H1 (cell line): ENCODE data around the gene PGAM5. TPM values are rescaled to one million over a fixed set of nuclear protein-coding genes. Genes with fewer than 3 reads are reported as not detected.

Experiments used
- ASH2L ChIP-seq: fragments of 200-600, 300-600 bp; sonication (generic); IDR thresholded peaks from one replicate; pipeline ENCODE4 v1.7.1; 2017; ENCODE audit warnings: low read length
- CBX8 ChIP-seq: fragments of 300-800, 300-1000 bp; sonication (generic); IDR thresholded peaks from 2 replicates; pipeline ENCODE4 v1.7.1; 2016; ENCODE audit warnings: low read depth, low read length, borderline replicate concordance
- CEBPB ChIP-seq: IDR thresholded peaks from 2 replicates; pipeline ENCODE4 v1.6.1; 2012; ENCODE audit warnings: low read depth, low read length
- CTBP2 ChIP-seq: IDR thresholded peaks from 2 replicates; pipeline ENCODE4 v1.7.0; 2011; ENCODE audit warnings: borderline replicate concordance, mild to moderate bottlenecking, moderate library complexity, mixed read lengths, low read length; ENCODE audit not compliant: insufficient read depth, insufficient read length
- E2F6 ChIP-seq: IDR thresholded peaks from 2 replicates; pipeline ENCODE4 v1.6.1; 2012; ENCODE audit warnings: inconsistent platforms
- EZH2 ChIP-seq: fragments of 200-600 bp; sonication (generic); IDR thresholded peaks from 2 replicates; pipeline ENCODE4 v1.7.1; 2012; ENCODE audit warnings: low read depth, mild to moderate bottlenecking, moderate library complexity, low read length, inconsistent platforms; ENCODE audit not compliant: severe bottlenecking
- GABPA ChIP-seq: IDR thresholded peaks from 2 replicates; pipeline ENCODE4 v1.6.1; 2011; ENCODE audit warnings: mild to moderate bottlenecking, low read length, moderate library complexity, borderline replicate concordance; ENCODE audit not compliant: insufficient read depth
- HDAC2 ChIP-seq, 2 experiments: fragments of 300-600 bp in 1 of 2; sonication (generic) in 1 of 2; IDR thresholded peaks; 2 replicates each; pipeline ENCODE4 v1.6.1; 2011 to 2012; ENCODE audit warnings: low read depth in 2 of 2, low read length in 2 of 2, mild to moderate bottlenecking in 2 of 2, moderate library complexity in 2 of 2, borderline replicate concordance in 1 of 2, inconsistent platforms in 1 of 2
- MAFK ChIP-seq: IDR thresholded peaks from 2 replicates; pipeline ENCODE4 v1.6.1; 2012; ENCODE audit warnings: low read depth, mild to moderate bottlenecking, improper control_type of control experiment, low read length
- NANOG ChIP-seq: IDR thresholded peaks from 2 replicates; pipeline ENCODE4 v1.6.1; 2011; ENCODE audit warnings: low read length, low read depth, mild to moderate bottlenecking, inconsistent platforms; ENCODE audit not compliant: insufficient read depth, poor library complexity, severe bottlenecking
- POLR2A ChIP-seq, 2 experiments: IDR thresholded peaks; 1 replicate in 1 of 2; 2 replicates in 1 of 2; pipeline ENCODE4 v1.6.1; 2011; ENCODE audit warnings: low read depth in 2 of 2, low read length in 2 of 2, mild to moderate bottlenecking in 2 of 2; ENCODE audit errors: control extremely low read depth in 1 of 2
- POU5F1 ChIP-seq: IDR thresholded peaks from 2 replicates; pipeline ENCODE4 v1.6.1; 2011; ENCODE audit warnings: low read depth, mild to moderate bottlenecking, low read length, moderate library complexity
- RBBP5 ChIP-seq: IDR thresholded peaks from 2 replicates; pipeline ENCODE4 v1.7.1; 2012; ENCODE audit warnings: low read depth, mild to moderate bottlenecking, inconsistent platforms, low read length, moderate library complexity, borderline replicate concordance
- RXRA ChIP-seq: IDR thresholded peaks from 2 replicates; pipeline ENCODE4 v1.6.1; 2011; ENCODE audit warnings: low read depth, mild to moderate bottlenecking, low read length, moderate library complexity; ENCODE audit not compliant: insufficient read depth
- SAP30 ChIP-seq: fragments of 300-600 bp; sonication (generic); IDR thresholded peaks from 2 replicates; pipeline ENCODE4 v1.7.1; 2012; ENCODE audit warnings: low read length, moderate library complexity, mild to moderate bottlenecking, inconsistent platforms; ENCODE audit not compliant: insufficient read depth, insufficient replicate concordance
- SIN3A ChIP-seq, 2 experiments: IDR thresholded peaks in 1 of 2; conservative IDR thresholded peaks in 1 of 2; 2 replicates each; pipeline ENCODE4 v1.6.1; 2011 to 2012; ENCODE audit warnings: low read length in 2 of 2, improper control_type of control experiment in 1 of 2, low read depth in 1 of 2, mild to moderate bottlenecking in 1 of 2
- SIRT6 ChIP-seq: IDR thresholded peaks from one replicate; pipeline ENCODE4 v1.7.1; 2012; ENCODE audit warnings: low read length, inconsistent platforms
- SP1 ChIP-seq: IDR thresholded peaks from 2 replicates; pipeline ENCODE4 v1.6.1; 2011; ENCODE audit warnings: low read depth, low read length
- SUZ12 ChIP-seq: fragments of 200-600 bp; sonication (generic); IDR thresholded peaks from 2 replicates; pipeline ENCODE4 v1.6.1; 2012; ENCODE audit warnings: mild to moderate bottlenecking, inconsistent platforms, low read length, moderate library complexity, mixed read lengths
- TBP ChIP-seq: IDR thresholded peaks from 2 replicates; pipeline ENCODE4 v1.6.1; 2011; ENCODE audit warnings: low read depth, low read length, improper control_type of control experiment
- TCF12 ChIP-seq: IDR thresholded peaks from 2 replicates; pipeline ENCODE4 v1.6.1; 2011; ENCODE audit warnings: low read depth, mild to moderate bottlenecking, low read length
- polyA plus RNA-seq, 7 experiments: library from polyadenylated mRNA; depleted of rRNA in 3 of 7; stranded (reverse) in 5 of 7; unstranded in 2 of 7; fragments of >200 nt in 5 of 7; fragments of 200-250 nt in 2 of 7; gene quantifications; 1 replicate in 5 of 7; 2 replicates in 1 of 7; 4 replicates in 1 of 7; pipeline versions ENCODE4 v1.2.1 to v1.2.3, GENCODE V29; 2011 to 2013; ENCODE audit warnings: missing spikeins in 2 of 7, mixed read lengths in 2 of 7
- total RNA-seq: library from RNA; stranded (reverse); fragmentation: NEBNext Ultra II Directional; extraction: Animal tissue kit (Norgen Biotek cat#: 25700); gene quantifications from 2 replicates; pipeline ENCODE4 v1.2.1, GENCODE V29; 2021
- TF ChIP-seq, protein P1 (sequence below): IDR thresholded peaks from 2 replicates; pipeline ENCODE4 v1.6.1; 2011; ENCODE audit warnings: low read depth, mild to moderate bottlenecking, low read length; ENCODE audit not compliant: insufficient read depth

PGAM5 gene
- total and polyA plus RNA-seq, 2 of the 8 experiments (the other 6 are each of a cell fraction or from before 2014, with no cell fraction given): 66.4 to 84.0 TPM

DNA sequence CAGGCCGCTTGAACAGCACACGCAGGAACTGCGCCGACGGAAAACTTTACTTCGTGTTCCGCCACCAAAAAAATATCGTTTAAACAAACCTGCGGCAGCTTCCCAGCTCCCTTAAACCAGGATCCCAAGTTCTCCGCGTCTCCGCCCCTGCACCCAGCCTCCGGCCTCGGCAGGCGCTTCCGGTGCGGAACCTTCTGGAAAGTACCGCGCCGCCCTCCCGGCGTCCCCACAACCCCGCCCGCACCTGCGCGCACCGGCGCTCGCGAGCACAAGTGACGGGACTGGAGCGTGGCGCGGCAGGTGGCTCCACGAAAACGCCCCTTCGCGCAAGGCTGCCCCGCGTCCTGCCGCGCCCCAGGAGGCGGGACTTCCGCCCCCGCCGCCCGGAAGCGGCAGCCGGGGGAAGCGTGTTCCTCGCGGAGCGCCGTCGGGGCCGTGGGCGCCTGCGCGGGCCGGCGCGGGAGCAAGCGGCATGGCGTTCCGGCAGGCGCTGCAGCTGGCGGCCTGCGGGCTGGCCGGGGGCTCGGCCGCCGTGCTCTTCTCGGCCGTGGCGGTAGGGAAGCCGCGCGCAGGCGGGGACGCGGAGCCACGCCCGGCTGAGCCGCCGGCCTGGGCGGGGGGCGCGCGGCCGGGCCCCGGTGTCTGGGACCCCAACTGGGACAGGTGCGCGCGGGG lies at the start of gene PGAM5 (continued):
- TF ChIP-seq CBX8 (no peak), TBP (0 out of 2 replicates have a peak, but pooled peaks have one; percentile 10), SIRT6 (no peak), MAFK (no peak), RBBP5 (peak; percentile 88; the same call in 1 of the 2 replicates), RXRA (no peak), SAP30 (peak; percentile 73), E2F6 (peak; percentile 67), GABPA (peak; percentile 90), CTBP2 (no peak), EZH2 (no peak), SP1 (no peak), SUZ12 (peak; percentile 72; the same call in 1 of the 2 replicates), POLR2A (IDR thresholded peaks at IDR 0.05; ENCODE audit: control extremely low read depth in 1 of 2, low read depth in 2 of 2, low read length in 2 of 2) (peak in 1 of 2 experiments; percentile 44; a peak in 1 of 3 replicates), TCF12 (no peak), SIN3A (conservative IDR thresholded peaks at IDR 0.05 in 1 of 2, IDR thresholded peaks at IDR 0.05 in 1 of 2; ENCODE audit: low read depth in 1 of 2, low read length in 2 of 2) (peak in 1 of 2 experiments; percentile 31; a peak in 1 of 4 replicates), HDAC2 (IDR thresholded peaks at IDR 0.05; ENCODE audit: borderline replicate concordance in 1 of 2, low read depth in 2 of 2, low read length in 2 of 2) (peak; percentile 89 to 95; a peak in 2 of 4 replicates), CEBPB (no peak), ASH2L (peak; percentile 73), NANOG (no peak), POU5F1 (no peak)
- TF ChIP-seq, protein P1, sequence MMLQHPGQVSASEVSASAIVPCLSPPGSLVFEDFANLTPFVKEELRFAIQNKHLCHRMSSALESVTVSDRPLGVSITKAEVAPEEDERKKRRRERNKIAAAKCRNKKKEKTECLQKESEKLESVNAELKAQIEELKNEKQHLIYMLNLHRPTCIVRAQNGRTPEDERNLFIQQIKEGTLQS: no peak
